ENCODE data around the gene MDFI. TPM values are rescaled to one million over a fixed set of nuclear protein-coding genes. Genes with fewer than 3 reads are reported as not detected.

MDFI gene
- total RNA-seq, 2 experiments from 2014 or later, result not detected

- Mint-ChIP-seq H3K36me3 (ENCODE audit: low read depth) (no peaks in the 10 kb centered on the region), H3K4me1 (ENCODE audit: low read depth) (no peaks in the 10 kb centered on the region), H3K27me3 (peaks cover 16% of the 10 kb centered on the region), H3K4me3 (no peak overlapping the region), H3K9me3 (no peaks in the 10 kb centered on the region), H3K27ac (no peak overlapping the region)
- ChIA-PET CTCF (no interaction called here), POLR2A (no interaction called here)
- intact Hi-C loops (cut with DNase I, micrococcal nuclease), result no loop called here
- Histone ChIP-seq H3K36me3 (ENCODE audit: insufficient read depth, low read length) (no peaks in the 10 kb centered on the region), H3K4me1 (ENCODE audit: insufficient read depth, low read length) (no peaks in the 10 kb centered on the region), H3K27me3 (ENCODE audit: control insufficient read depth in 1 of 2, insufficient read depth in 2 of 2, low read length in 2 of 2) (no peaks in the 10 kb centered on the region), H3K4me3 (ENCODE audit: low read length) (no peak overlapping the region), H3K9me3 (ENCODE audit: control insufficient read depth in 1 of 2, insufficient read depth in 1 of 2, low read length in 2 of 2) (no peaks in the 10 kb centered on the region), H3K27ac (ENCODE audit: low read depth in 1 of 2, low read length in 2 of 2) (no peak overlapping the region)
- DNase-seq, result no peak
- ATAC-seq (ENCODE audit: poor library complexity), result no peak
- no peak for TF ChIP-seq CTCF (IDR thresholded peaks at IDR 0.05)
Observed at GRCh38 chr6:41649596-41649995, 11.3 kb downstream of the MDFI start.

GRCh38 chr6:41650120-41650519 is 11.9 kb downstream of the MDFI start:
- no peak overlapping the region for H3K4me3 ChIP-seq (ENCODE audit: low read length)
- H3K4me1 Mint-ChIP-seq (ENCODE audit: low read depth), result no peaks in the 10 kb centered on the region
- H3K27ac ChIP-seq (ENCODE audit: low read depth in 1 of 2, low read length in 2 of 2), result no peak overlapping the region
- no peak overlapping the region for H3K4me3 Mint-ChIP-seq
- H3K9me3 Mint-ChIP-seq, result no peaks in the 10 kb centered on the region
- ChIA-PET CTCF (no interaction called here), POLR2A (no interaction called here)
- H3K27me3 ChIP-seq (ENCODE audit: control insufficient read depth in 1 of 2, insufficient read depth in 2 of 2, low read length in 2 of 2), result no peaks in the 10 kb centered on the region
- no peak overlapping the region for H3K27ac Mint-ChIP-seq
- DNase-seq (no peak), ATAC-seq (ENCODE audit: poor library complexity) (no peak)
- no peaks in the 10 kb centered on the region for H3K36me3 ChIP-seq (ENCODE audit: insufficient read depth, low read length)
- no peak for TF ChIP-seq CTCF (IDR thresholded peaks at IDR 0.05)
- no peaks in the 10 kb centered on the region for H3K9me3 ChIP-seq (ENCODE audit: control insufficient read depth in 1 of 2, insufficient read depth in 1 of 2, low read length in 2 of 2)
- no peaks in the 10 kb centered on the region for H3K4me1 ChIP-seq (ENCODE audit: insufficient read depth, low read length)
- H3K36me3 Mint-ChIP-seq (ENCODE audit: low read depth), result no peaks in the 10 kb centered on the region
- H3K27me3 Mint-ChIP-seq, result peaks cover 15% of the 10 kb centered on the region
- intact Hi-C loops (cut with DNase I, micrococcal nuclease), result no loop called here

GRCh38 chr6:41651246-41651961 is 13.1 kb downstream of the MDFI start:
- peaks cover 19% of the 10 kb centered on the region for H3K27me3 Mint-ChIP-seq
- ChIA-PET CTCF (no interaction called here), POLR2A (no interaction called here)
- no peaks in the 10 kb centered on the region for H3K4me1 ChIP-seq (ENCODE audit: insufficient read depth, low read length)
- H3K36me3 ChIP-seq (ENCODE audit: insufficient read depth, low read length), result no peaks in the 10 kb centered on the region
- H3K27me3 ChIP-seq (ENCODE audit: control insufficient read depth in 1 of 2, insufficient read depth in 2 of 2, low read length in 2 of 2), result no peaks in the 10 kb centered on the region
- H3K4me3 ChIP-seq (ENCODE audit: low read length), result no peak overlapping the region
- peaks cover 0 to 3% of the 10 kb centered on the region in 2 experiments for H3K9me3 ChIP-seq (ENCODE audit: control insufficient read depth in 1 of 2, insufficient read depth in 1 of 2, low read length in 2 of 2)
- no peak for ATAC-seq (ENCODE audit: poor library complexity)
- no peak for TF ChIP-seq CTCF (IDR thresholded peaks at IDR 0.05)
- H3K36me3 Mint-ChIP-seq (ENCODE audit: low read depth), result no peaks in the 10 kb centered on the region
- intact Hi-C loops (cut with DNase I, micrococcal nuclease), result no loop called here
- H3K9me3 Mint-ChIP-seq, result no peaks in the 10 kb centered on the region
- no peak overlapping the region for H3K27ac Mint-ChIP-seq
- H3K27ac ChIP-seq (ENCODE audit: low read depth in 1 of 2, low read length in 2 of 2), result no peak overlapping the region
- H3K4me1 Mint-ChIP-seq (ENCODE audit: low read depth), result no peaks in the 10 kb centered on the region
- H3K4me3 Mint-ChIP-seq, result no peak overlapping the region
- no peak for DNase-seq

All from CD4-positive, alpha-beta T cell (primary cell).